H1 (cell line): Measurements from ENCODE around the gene RELN. TPM values are rescaled to one million over a fixed set of nuclear protein-coding genes. Genes with fewer than 3 reads are reported as not detected.
A peak's percentile ranks its signal among the peaks of the same experiment; 100 is the strongest.

Source experiments
- CTCF ChIA-PET: fragments of 300-600 bp; sonication (Branson Sonifier 250); formaldehyde crosslinking; loops from one replicate; lab custom pipeline; 2021; ENCODE audit not compliant: partially characterized antibody; lab: Charles Lee
- POLR2A ChIA-PET: fragments of 300-600 bp; sonication (Branson Sonifier 250); formaldehyde crosslinking; loops from one replicate; lab custom pipeline; 2021; ENCODE audit warnings: inconsistent platforms; ENCODE audit not compliant: partially characterized antibody; lab: Charles Lee
- DNase-seq, 2 experiments: peaks; one replicate each; pipeline versions ENCODE4 v3.0.0 to v3.0.0-alpha.2; 2010 to 2022; ENCODE audit warnings: low spot score in 2 of 2, low read depth in 1 of 2, mixed read lengths in 1 of 2
- FAIRE-seq: peaks from 2 replicates; lab custom pipeline; 2011; peaks lifted over from hg19 to GRCh38; lab: Jason Lieb, UNC
- H2AFZ ChIP-seq: 2 replicates; pipeline ENCODE4 v1.8.1; 2012; ENCODE audit warnings: low read length, inconsistent platforms
- H2AK5ac ChIP-seq: 2 replicates; pipeline ENCODE4 v1.6.1; 2013; ENCODE audit warnings: low read depth, low read length
- H2BK120ac ChIP-seq: replicated peaks from 2 replicates; pipeline ENCODE3; 2013; ENCODE audit warnings: low read depth, low read length, inconsistent platforms
- H2BK12ac ChIP-seq: 2 replicates; pipeline ENCODE4 v1.6.1; 2013; ENCODE audit warnings: low read depth, low read length
- H2BK15ac ChIP-seq: 2 replicates; pipeline ENCODE4 v1.6.1; 2013; ENCODE audit warnings: low read length
- H2BK20ac ChIP-seq: 2 replicates; pipeline ENCODE4 v1.6.1; 2013; ENCODE audit warnings: low read length
- H2BK5ac ChIP-seq: 2 replicates; pipeline ENCODE4 v1.6.1; 2013; ENCODE audit warnings: low read depth, low read length
- H3K14ac ChIP-seq: 2 replicates; pipeline ENCODE4 v1.6.1; 2013; ENCODE audit warnings: inconsistent platforms; ENCODE audit not compliant: insufficient read length
- H3K18ac ChIP-seq: 2 replicates; pipeline ENCODE4 v1.6.1; 2013; ENCODE audit warnings: low read length; ENCODE audit errors: extremely low read depth
- H3K23ac ChIP-seq: 2 replicates; pipeline ENCODE4 v1.6.1; 2013; ENCODE audit warnings: inconsistent platforms; ENCODE audit not compliant: insufficient read length
- H3K23me2 ChIP-seq: 2 replicates; pipeline ENCODE4 v1.6.1; 2013; ENCODE audit warnings: low read depth, low read length
- H3K27ac ChIP-seq: 2 replicates; pipeline ENCODE4 v1.6.1; 2011; ENCODE audit warnings: low read depth, low read length, inconsistent platforms
- H3K27me3 ChIP-seq, 4 experiments: replicated peaks in 1 of 4; 1 replicate in 1 of 4; 2 replicates in 3 of 4; pipeline versions ENCODE4 v1.6.1 to v1.8.1; 2011 to 2013; ENCODE audit warnings: low read length in 3 of 4, mild to moderate bottlenecking in 3 of 4, inconsistent platforms in 2 of 4, mixed read lengths in 2 of 4, moderate library complexity in 1 of 4; ENCODE audit not compliant: control insufficient read depth in 3 of 4, insufficient read depth in 3 of 4; ENCODE audit errors: extremely low read depth in 1 of 4
- H3K36me3 ChIP-seq, 4 experiments: 2 replicates each; pipeline versions ENCODE4 v1.6.1 to v1.8.1; 2011 to 2013; ENCODE audit warnings: mild to moderate bottlenecking in 4 of 4, low read length in 3 of 4, moderate library complexity in 2 of 4, control low read depth in 1 of 4, inconsistent platforms in 1 of 4; ENCODE audit not compliant: insufficient read depth in 4 of 4, control insufficient read depth in 2 of 4
- H3K4ac ChIP-seq: replicated peaks from 2 replicates; pipeline ENCODE3; 2013; ENCODE audit warnings: low read length, low read depth, mixed read lengths, inconsistent platforms; ENCODE audit not compliant: insufficient read length
- H3K4me1 ChIP-seq, 4 experiments: replicated peaks in 1 of 4; 1 replicate in 1 of 4; 2 replicates in 3 of 4; pipeline versions ENCODE4 v1.6.1 to v1.8.1; 2011 to 2013; ENCODE audit warnings: low read length in 3 of 4, inconsistent platforms in 2 of 4, mixed read lengths in 1 of 4; ENCODE audit not compliant: insufficient read depth in 4 of 4, control insufficient read depth in 3 of 4
- H3K4me2 ChIP-seq, 2 experiments: 2 replicates each; pipeline versions ENCODE4 v1.6.1 to v1.8.1; 2011 to 2013; ENCODE audit warnings: low read depth in 2 of 2, low read length in 2 of 2, control low read depth in 1 of 2, inconsistent platforms in 1 of 2, mild to moderate bottlenecking in 1 of 2; ENCODE audit not compliant: insufficient read depth in 1 of 2
- H3K4me3 ChIP-seq, 4 experiments: fragments of 200-600, 300-600 bp in 1 of 4; sonication (generic), shearing (Covaris generic), sonication (Bioruptor Twin) in 1 of 4; 2 replicates each; pipeline versions ENCODE4 v1.5.1 to v1.8.1; 2011 to 2016; ENCODE audit warnings: low read length in 4 of 4, low read depth in 3 of 4, control low read depth in 2 of 4, inconsistent platforms in 2 of 4, mild to moderate bottlenecking in 2 of 4, mixed read lengths in 1 of 4, moderate library complexity in 1 of 4; ENCODE audit not compliant: insufficient read depth in 2 of 4; ENCODE audit errors: extremely low read depth in 1 of 4
- H3K56ac ChIP-seq: replicated peaks from 2 replicates; pipeline ENCODE3; 2013; ENCODE audit warnings: low read depth, mild to moderate bottlenecking, mixed read lengths, low read length, inconsistent platforms; ENCODE audit not compliant: insufficient read length
- H3K79me1 ChIP-seq: 2 replicates; pipeline ENCODE4 v1.6.1; 2013; ENCODE audit warnings: low read depth, low read length, control low read depth
- H3K79me2 ChIP-seq, 2 experiments: 2 replicates each; pipeline versions ENCODE4 v1.6.1 to v1.8.1; 2012 to 2013; ENCODE audit warnings: low read length in 2 of 2, mild to moderate bottlenecking in 2 of 2, inconsistent platforms in 1 of 2; ENCODE audit not compliant: insufficient read depth in 2 of 2, control insufficient read depth in 1 of 2
- H3K9ac ChIP-seq, 4 experiments: replicated peaks in 1 of 4; 1 replicate in 1 of 4; 2 replicates in 3 of 4; pipeline versions ENCODE4 v1.6.1 to v1.8.1; 2011 to 2013; ENCODE audit warnings: low read depth in 3 of 4, low read length in 3 of 4, control low read depth in 2 of 4, mild to moderate bottlenecking in 2 of 4, moderate library complexity in 2 of 4, inconsistent platforms in 1 of 4; ENCODE audit errors: extremely low read depth in 1 of 4
- H3K9me3 ChIP-seq, 2 experiments: 2 replicates each; pipeline versions ENCODE4 v1.6.1 to v1.8.1; 2012 to 2013; ENCODE audit warnings: mild to moderate bottlenecking in 2 of 2, moderate library complexity in 2 of 2, control low read depth in 1 of 2, inconsistent platforms in 1 of 2, low read depth in 1 of 2, low read length in 1 of 2, mixed read lengths in 1 of 2; ENCODE audit not compliant: insufficient read depth in 2 of 2
- H4K20me1 ChIP-seq, 2 experiments: replicated peaks in 1 of 2; 2 replicates each; pipeline versions ENCODE3 to v1.8.1; 2011 to 2013; ENCODE audit warnings: inconsistent platforms in 2 of 2, low read length in 2 of 2, mild to moderate bottlenecking in 1 of 2; ENCODE audit not compliant: insufficient read depth in 2 of 2, control insufficient read depth in 1 of 2
- H4K5ac ChIP-seq: 2 replicates; pipeline ENCODE4 v1.6.1; 2013; ENCODE audit warnings: low read length, low read depth, mixed read lengths, inconsistent platforms; ENCODE audit not compliant: insufficient read length
- H4K8ac ChIP-seq: 2 replicates; pipeline ENCODE4 v1.8.0; 2013; ENCODE audit warnings: mild to moderate bottlenecking, moderate library complexity, low read length, inconsistent platforms; ENCODE audit not compliant: insufficient read depth; ENCODE audit errors: extremely low read depth
- H4K91ac ChIP-seq: replicated peaks from 2 replicates; pipeline ENCODE3; 2013; ENCODE audit warnings: low read length, mixed read lengths, inconsistent platforms; ENCODE audit not compliant: insufficient read length
- ATF2 ChIP-seq: IDR thresholded peaks from 2 replicates; pipeline ENCODE4 v1.6.1; 2012; ENCODE audit warnings: low read length, inconsistent platforms
- RAD21 ChIP-seq, 2 experiments: IDR thresholded peaks in 1 of 2; conservative IDR thresholded peaks in 1 of 2; 2 replicates each; pipeline ENCODE4 v1.6.1; 2011; ENCODE audit warnings: low read depth in 2 of 2, low read length in 2 of 2, improper control_type of control experiment in 1 of 2, inconsistent platforms in 1 of 2, mild to moderate bottlenecking in 1 of 2, moderate library complexity in 1 of 2
- WGBS, 2 experiments: shearing (Covaris generic) in 1 of 2; methylation state at CpG; one replicate each; pipeline versions ENCODE4 v1.1.6 to v1.1.7; 2013 to 2015; ENCODE audit warnings: low lambda C conversion rate in 2 of 2, mixed read lengths in 2 of 2, inconsistent platforms in 1 of 2, low coverage in 1 of 2, missing lambda C conversion rate in 1 of 2; ENCODE audit not compliant: insufficient replicate concordance in 2 of 2, insufficient coverage in 1 of 2, insufficient read length in 1 of 2; ENCODE audit errors: extremely low coverage in 1 of 2, missing lambda C conversion rate in 1 of 2; 5-methylcytosine and 5-hydroxymethylcytosine counted together
- polyA plus RNA-seq, 7 experiments: library from polyadenylated mRNA; depleted of rRNA in 3 of 7; stranded (reverse) in 5 of 7; unstranded in 2 of 7; fragments of >200 nt in 5 of 7; fragments of 200-250 nt in 2 of 7; gene quantifications; 1 replicate in 5 of 7; 2 replicates in 1 of 7; 4 replicates in 1 of 7; pipeline versions ENCODE4 v1.2.1 to v1.2.3, GENCODE V29; 2011 to 2013; ENCODE audit warnings: missing spikeins in 2 of 7, mixed read lengths in 2 of 7
- total RNA-seq: library from RNA; stranded (reverse); fragmentation: NEBNext Ultra II Directional; extraction: Animal tissue kit (Norgen Biotek cat#: 25700); gene quantifications from 2 replicates; pipeline ENCODE4 v1.2.1, GENCODE V29; 2021

Gene RELN
- total and polyA plus RNA-seq, 2 of the 8 experiments (the other 6 are each of a cell fraction or from before 2014, with no cell fraction given), result 0.03 to 0.07 TPM

DNA sequence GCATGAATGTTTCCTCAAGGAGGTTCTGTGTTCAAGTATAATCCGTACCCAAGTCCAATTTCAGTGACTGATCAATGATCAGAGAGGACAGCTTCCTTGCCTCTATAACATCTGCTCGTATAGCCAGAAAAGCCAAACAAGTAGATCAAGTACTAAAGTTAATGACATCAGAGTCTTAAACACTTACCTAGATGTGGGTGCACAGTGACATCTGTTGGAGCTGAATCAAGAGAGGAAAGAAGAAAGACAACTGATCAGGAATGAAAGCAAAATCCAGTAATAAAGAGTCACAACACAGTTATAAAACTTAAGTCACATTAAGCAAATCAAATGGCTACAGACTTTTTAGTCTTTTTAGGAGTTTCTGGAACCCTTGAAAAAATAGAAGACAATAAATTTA lies 236.5 kb downstream of the RELN start:
- WGBS, 2 experiments, result 85% methylated on average over 2 of the region's 2 CpGs; no CpG with 5 or more reads in 1 of the 2 experiments
- no peak for FAIRE-seq

More for the DNA sequence above, 236.5 kb downstream of the RELN start:
- Histone ChIP-seq H2BK12ac (no peak overlapping the region), H3K9me3 (no peaks in the 10 kb centered on the region), H3K18ac (no peak overlapping the region), H4K8ac (no peak overlapping the region), H3K27me3 (no peaks in the 10 kb centered on the region), H2BK5ac (no peak overlapping the region), H3K23ac (no peak overlapping the region), H3K79me2 (no peaks in the 10 kb centered on the region), H3K27ac (no peak overlapping the region), H3K79me1 (no peaks in the 10 kb centered on the region), H2BK20ac (no peak overlapping the region), H3K23me2 (no peaks in the 10 kb centered on the region), H3K9ac (no peak overlapping the region), H3K14ac (no peak overlapping the region), H4K5ac (no peak overlapping the region), H3K4me1 (no peaks in the 10 kb centered on the region), H2AFZ (no peak overlapping the region), H2BK120ac (no peak overlapping the region), H3K4ac (no peak overlapping the region), H3K36me3 (no peaks in the 10 kb centered on the region), H3K4me2 (no peak overlapping the region), H4K20me1 (no peaks in the 10 kb centered on the region), H3K56ac (no peak overlapping the region), H2BK15ac (no peak overlapping the region), H4K91ac (no peak overlapping the region), H3K4me3 (no peak overlapping the region), H2AK5ac (no peak overlapping the region)
- no peak for DNase-seq
- ChIA-PET POLR2A (interaction anchor here (0.8 kb wide), 1 partner anchor 398 kb away, joined by 3 read pairs; no protein-coding TSS in a partner anchor), CTCF (interaction anchor here (0.9 kb wide), 1 partner anchor 8 kb away, joined by 3 read pairs; no protein-coding TSS in a partner anchor)
- TF ChIP-seq RAD21 (IDR thresholded peaks at IDR 0.05 in 1 of 2, conservative IDR thresholded peaks at IDR 0.05 in 1 of 2; ENCODE audit: low read depth in 2 of 2, low read length in 2 of 2) (peak in 1 of 2 experiments; percentile 32; a peak in 2 of 4 replicates), ATF2 (no peak)
